Fibroblast of skin of left biceps (primary cell): ENCODE data around the gene PRAMEF18.
"Not testable (repeated sequence)": the region's sequence is repeated elsewhere in the genome, so short reads cannot be mapped to it uniquely, and the experiment has no call there.

Source experiments
- DNase-seq, 2 experiments: peaks; one replicate each; pipeline ENCODE4 v3.0.0-alpha.2; 2013; ENCODE audit warnings: low read depth in 2 of 2

Gene PRAMEF18

DNA sequence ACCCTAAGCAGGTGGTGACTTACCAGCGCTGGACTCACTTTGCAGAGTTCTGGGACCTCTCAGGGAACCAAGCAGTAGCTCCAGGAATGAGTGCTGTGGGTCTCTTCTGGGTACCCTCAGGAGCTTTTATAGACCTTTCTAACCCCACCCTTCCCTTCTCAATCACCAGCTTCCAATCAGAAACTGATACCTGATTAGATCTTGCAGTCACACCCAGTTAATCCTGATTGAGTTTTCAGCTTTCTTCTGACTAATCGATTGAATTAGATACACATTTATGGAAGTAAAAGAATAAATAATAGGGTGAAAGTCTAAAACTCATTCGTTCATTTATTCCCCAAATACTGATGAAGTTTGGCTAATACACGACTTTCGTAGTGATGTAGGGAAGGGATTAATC lies 24.6 kb downstream of the PRAMEF18 start, which contains the start of gene PRAMEF13:
TSS of gene PRAMEF13 (minus strand) at position 101 of the 400 bp plus-strand sequence. CDS start 1,820 bp downstream, outside the sequence.
- DNase-seq = not testable (repeated sequence)
